ENCODE results near the gene SLC2A6. TPM values are rescaled to one million over a fixed set of nuclear protein-coding genes. Genes with fewer than 3 reads are reported as not detected.

Gene SLC2A6
- total and polyA plus RNA-seq, 4 experiments from 2014 or later = 0.41 to 2.5 (median 1.4) TPM

DNA sequence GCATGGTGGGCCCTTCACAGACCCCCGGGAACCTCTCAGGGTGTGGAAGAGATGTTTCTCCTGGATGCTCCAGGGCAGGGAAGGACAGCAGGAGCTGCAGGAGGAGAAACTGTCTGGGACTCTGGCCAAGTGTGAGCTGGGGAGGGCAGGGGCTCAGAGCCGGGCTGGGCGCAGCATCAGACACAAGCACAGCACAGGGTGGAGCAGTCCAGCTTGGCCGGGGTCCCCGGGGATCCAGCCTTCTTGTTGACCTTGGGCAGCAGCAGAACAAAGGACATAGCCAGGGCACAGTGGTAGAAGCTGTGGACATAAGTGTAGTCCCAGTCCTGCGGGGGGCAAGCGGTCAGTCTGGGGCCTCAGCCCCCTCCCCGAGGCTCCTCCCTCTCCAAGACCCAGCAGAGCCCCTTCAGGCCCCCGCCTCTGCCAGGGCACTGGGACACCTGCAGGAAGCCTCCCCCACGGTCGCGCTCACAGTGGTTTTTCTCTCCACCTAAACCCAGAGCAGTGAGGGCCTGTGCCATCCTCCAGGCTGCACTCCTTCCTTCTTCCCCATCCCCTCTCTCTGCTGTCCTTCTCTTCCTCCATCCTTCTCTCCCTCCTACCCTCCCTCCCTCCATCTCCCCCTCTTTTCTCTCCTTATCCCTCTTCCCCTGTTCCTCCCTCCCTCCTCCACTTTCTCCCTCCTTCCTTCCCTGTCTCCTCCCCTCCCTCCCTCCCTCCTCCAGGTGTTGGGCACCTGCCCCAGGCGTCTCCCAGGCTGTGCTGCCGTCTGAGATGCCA lies 35.8 kb upstream of the SLC2A6 start:
- POLR2A ChIA-PET (ENCODE audit: partially characterized antibody) = no interaction called here
- H3K27me3 Mint-ChIP-seq = peaks cover 2% of the 10 kb centered on the region in 2 donors

DNA sequence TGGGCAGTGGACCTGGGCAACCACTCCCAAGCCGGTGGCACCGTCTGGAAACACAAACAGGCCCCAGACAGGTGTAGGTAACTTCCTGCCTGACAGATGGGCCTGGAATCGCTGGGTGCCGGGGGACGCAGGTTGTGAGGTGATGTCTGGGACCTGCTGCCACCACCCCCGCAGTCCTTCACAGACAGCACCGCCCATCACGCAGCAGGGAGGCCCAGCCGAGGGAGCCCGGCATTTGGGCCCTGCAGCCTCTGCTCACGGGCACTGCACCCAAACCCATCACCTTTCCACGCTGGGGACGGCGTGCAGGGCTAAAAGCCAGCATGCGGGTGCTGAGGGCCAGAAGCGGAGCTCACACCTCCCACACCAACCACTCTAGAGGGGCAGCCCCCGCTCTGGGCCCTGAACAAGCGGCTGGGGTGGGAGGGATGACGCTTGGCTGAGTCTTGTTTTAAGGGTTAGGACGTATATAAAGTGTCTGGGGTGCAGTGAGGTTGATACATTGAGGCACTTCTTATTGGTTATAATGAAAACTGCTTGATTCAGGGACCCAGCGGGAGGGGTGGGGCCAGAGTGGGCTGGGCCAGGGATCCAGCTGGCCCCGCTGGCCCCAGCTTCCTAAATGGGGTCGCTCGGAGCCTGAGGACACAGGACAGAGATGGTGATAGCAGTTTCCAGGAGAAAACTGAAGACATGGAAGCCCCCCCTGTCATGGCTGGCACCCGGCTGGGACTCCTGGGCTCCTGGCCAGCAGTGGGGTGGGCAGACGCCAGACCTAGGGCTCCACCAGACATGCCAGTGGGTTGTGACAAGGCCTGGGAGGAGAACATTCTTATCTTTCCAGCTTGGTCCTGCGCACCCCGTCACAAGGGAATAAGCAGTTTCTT lies 34.6 kb upstream of the SLC2A6 start:
- H3K36me3 ChIP-seq (ENCODE audit: insufficient read depth, low read length) = no peaks in the 10 kb centered on the region
- POLR2A ChIA-PET (ENCODE audit: partially characterized antibody) = no interaction called here
- peaks cover 5 to 13% (median 7%) of the 10 kb centered on the region in 4 donors for H3K4me1 Mint-ChIP-seq
- no peaks in the 10 kb centered on the region for H3K27me3 ChIP-seq (ENCODE audit: insufficient read depth, low read length)
- H3K27me3 Mint-ChIP-seq = peaks cover under 1 to 2% of the 10 kb centered on the region in 2 donors
- peaks cover 17% of the 10 kb centered on the region for H3K4me1 ChIP-seq (ENCODE audit: insufficient read depth, low read length)
- no peak overlapping the region for H3K27ac ChIP-seq (ENCODE audit: low read depth, low read length)
- intact Hi-C loops (cut with micrococcal nuclease) = no loop called here
- H3K9me3 ChIP-seq (ENCODE audit: control insufficient read depth in 1 of 2, low read length in 2 of 2) = no peaks in the 10 kb centered on the region
- no peaks in the 10 kb centered on the region for H3K9me3 Mint-ChIP-seq
- H3K27ac Mint-ChIP-seq = no peak overlapping the region
- no peak overlapping the region for H3K4me3 ChIP-seq (ENCODE audit: low read length in 2 of 2)
- no peaks in the 10 kb centered on the region for H3K36me3 Mint-ChIP-seq
- CTCF ChIA-PET (ENCODE audit: partially characterized antibody) = no interaction called here
- no peak for DNase-seq
- no peak overlapping the region for H3K4me3 Mint-ChIP-seq

More for the DNA sequence above, 35.8 kb upstream of the SLC2A6 start:
- Mint-ChIP-seq H3K27ac (no peak overlapping the region), H3K4me1 (peaks cover under 1 to 2% (median 1%) of the 10 kb centered on the region in 4 donors), H3K9me3 (no peaks in the 10 kb centered on the region), H3K36me3 (no peaks in the 10 kb centered on the region), H3K4me3 (no peak overlapping the region)
- H3K4me3 ChIP-seq (ENCODE audit: low read length in 2 of 2) = no peak overlapping the region
- no peaks in the 10 kb centered on the region for H3K9me3 ChIP-seq (ENCODE audit: control insufficient read depth in 1 of 2, low read length in 2 of 2)
- peaks cover 5% of the 10 kb centered on the region for H3K4me1 ChIP-seq (ENCODE audit: insufficient read depth, low read length)
- no peaks in the 10 kb centered on the region for H3K36me3 ChIP-seq (ENCODE audit: insufficient read depth, low read length)
- no peaks in the 10 kb centered on the region for H3K27me3 ChIP-seq (ENCODE audit: insufficient read depth, low read length)
- intact Hi-C loops (cut with micrococcal nuclease) = no loop called here
- CTCF ChIA-PET (ENCODE audit: partially characterized antibody) = no interaction called here
- no peak for DNase-seq
- H3K27ac ChIP-seq (ENCODE audit: low read depth, low read length) = no peak overlapping the region

DNA sequence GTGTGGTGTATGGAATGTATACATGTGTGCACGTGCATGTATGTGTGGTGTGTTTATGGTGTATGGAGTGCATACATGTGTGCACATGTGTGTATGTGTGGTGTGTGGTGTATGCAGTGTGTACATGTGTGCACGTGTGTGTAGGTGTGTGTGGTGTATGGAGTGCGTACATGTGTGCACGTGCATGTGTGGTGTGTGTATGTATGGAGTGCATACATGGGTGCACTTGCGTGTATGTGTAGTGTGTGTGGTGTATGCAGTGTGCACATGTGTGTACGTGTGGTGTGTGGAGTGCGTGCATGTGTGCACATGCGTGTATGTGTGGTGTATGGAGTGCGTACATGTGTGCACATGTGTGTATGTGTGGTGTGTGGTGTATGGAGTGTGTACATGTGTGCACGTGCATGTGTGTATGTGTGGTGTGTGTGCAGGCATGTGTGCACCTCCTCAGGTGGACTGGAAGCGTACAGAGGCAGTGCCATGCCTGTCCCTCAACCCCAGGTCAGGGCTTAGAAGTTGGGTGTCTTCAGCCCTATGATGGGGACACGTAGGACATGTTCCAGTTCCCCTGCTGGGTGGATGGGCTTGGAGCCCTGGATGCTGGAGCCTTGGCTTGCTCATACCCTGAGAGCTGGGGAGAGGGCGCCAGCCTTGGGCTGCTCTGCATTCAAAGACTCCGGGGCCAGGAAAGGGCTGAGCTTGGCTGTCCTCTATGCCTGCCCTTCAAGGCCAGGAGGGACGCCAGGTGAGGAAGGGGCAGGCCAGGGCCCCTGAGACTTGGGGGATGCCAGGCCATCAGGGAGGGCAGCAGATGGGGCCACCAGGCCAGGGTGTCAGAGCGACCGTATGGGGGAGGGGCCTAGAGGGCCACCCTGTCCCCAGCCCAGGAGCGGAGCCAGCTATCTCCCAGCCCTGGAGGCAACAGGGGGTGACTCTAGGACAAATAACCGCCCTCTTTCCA lies 33.6 kb upstream of the SLC2A6 start:
- Mint-ChIP-seq H3K4me3 (no peak overlapping the region), H3K27ac (no peak overlapping the region), H3K4me1 (peaks cover 6 to 13% (median 9%) of the 10 kb centered on the region in 4 donors), H3K9me3 (no peaks in the 10 kb centered on the region), H3K36me3 (no peaks in the 10 kb centered on the region), H3K27me3 (peaks cover 0 to 2% of the 10 kb centered on the region in 2 donors)
- POLR2A ChIA-PET (ENCODE audit: partially characterized antibody) = no interaction called here
- CTCF ChIA-PET (ENCODE audit: partially characterized antibody) = no interaction called here
- intact Hi-C loops (cut with micrococcal nuclease) = no loop called here
- H3K27me3 ChIP-seq (ENCODE audit: insufficient read depth, low read length) = no peaks in the 10 kb centered on the region
- H3K36me3 ChIP-seq (ENCODE audit: insufficient read depth, low read length) = no peaks in the 10 kb centered on the region
- no peaks in the 10 kb centered on the region for H3K9me3 ChIP-seq (ENCODE audit: control insufficient read depth in 1 of 2, low read length in 2 of 2)
- H3K4me3 ChIP-seq (ENCODE audit: low read length in 2 of 2) = no peak overlapping the region
- DNase-seq = no peak
- H3K4me1 ChIP-seq (ENCODE audit: insufficient read depth, low read length) = peaks cover 20% of the 10 kb centered on the region
- no peak overlapping the region for H3K27ac ChIP-seq (ENCODE audit: low read depth, low read length)

DNA sequence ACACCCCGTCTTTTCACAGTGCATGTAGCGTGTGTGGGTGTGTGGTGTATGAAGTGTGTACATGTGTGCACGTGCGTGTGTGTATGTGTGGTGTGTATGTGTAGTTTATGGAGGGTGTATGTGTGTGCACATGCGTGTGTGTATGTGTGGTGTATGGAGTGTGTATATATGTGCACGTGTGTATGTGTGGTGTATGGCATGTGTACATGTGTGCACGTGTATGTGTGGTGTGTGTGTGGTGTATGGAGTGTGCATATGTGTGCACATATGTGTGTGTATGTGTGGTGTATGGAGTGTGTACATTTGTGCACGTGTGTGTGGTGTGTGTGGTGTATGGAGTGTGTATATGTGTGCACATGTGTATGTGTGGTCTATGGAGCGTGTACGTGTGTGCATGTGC lies 32.7 kb upstream of the SLC2A6 start:
- no peak overlapping the region for H3K27ac Mint-ChIP-seq
- DNase-seq = no peak
- CTCF ChIA-PET (ENCODE audit: partially characterized antibody) = no interaction called here
- H3K27me3 Mint-ChIP-seq = peaks cover 2% of the 10 kb centered on the region in 2 donors
- POLR2A ChIA-PET (ENCODE audit: partially characterized antibody) = no interaction called here
- Histone ChIP-seq H3K27me3 (ENCODE audit: insufficient read depth, low read length) (no peaks in the 10 kb centered on the region), H3K4me1 (ENCODE audit: insufficient read depth, low read length) (peaks cover 20% of the 10 kb centered on the region), H3K27ac (ENCODE audit: low read depth, low read length) (no peak overlapping the region), H3K9me3 (ENCODE audit: control insufficient read depth in 1 of 2, low read length in 2 of 2) (no peaks in the 10 kb centered on the region), H3K4me3 (ENCODE audit: low read length in 2 of 2) (no peak overlapping the region), H3K36me3 (ENCODE audit: insufficient read depth, low read length) (no peaks in the 10 kb centered on the region)
- H3K4me3 Mint-ChIP-seq = no peak overlapping the region
- peaks cover 6 to 13% (median 9%) of the 10 kb centered on the region in 4 donors for H3K4me1 Mint-ChIP-seq
- no peaks in the 10 kb centered on the region for H3K36me3 Mint-ChIP-seq
- H3K9me3 Mint-ChIP-seq = no peaks in the 10 kb centered on the region
- intact Hi-C loops (cut with micrococcal nuclease) = no loop called here

DNA sequence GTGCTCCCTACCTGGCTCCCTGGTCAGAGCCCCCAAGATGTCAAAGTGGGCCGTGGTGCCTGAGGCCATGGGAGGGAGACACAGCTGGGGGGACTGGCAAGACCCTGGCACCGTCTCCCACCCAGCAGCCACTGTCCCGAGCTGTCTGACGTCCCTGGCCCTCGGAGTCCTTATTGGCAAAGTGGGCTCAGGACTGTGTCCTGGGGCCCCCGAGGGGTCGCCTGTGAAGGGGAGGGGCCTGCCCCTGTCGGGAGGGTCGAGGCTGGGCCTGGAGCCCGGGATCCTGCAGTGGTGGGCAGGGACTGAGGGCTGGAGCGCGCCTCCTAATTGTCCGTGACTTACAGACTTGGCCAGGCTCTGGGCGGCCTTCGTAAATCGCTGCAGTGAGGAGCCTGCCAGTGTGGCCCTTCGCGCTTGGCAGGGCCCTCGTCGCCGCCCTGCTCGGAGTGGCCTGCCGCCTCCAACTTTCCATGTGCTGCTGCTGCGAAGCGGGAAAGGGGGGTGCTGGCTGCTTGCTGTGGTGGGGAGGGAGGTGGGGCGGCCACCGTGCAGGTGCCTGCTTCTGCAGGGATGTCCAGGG lies 32.1 kb upstream of the SLC2A6 start:
- no peaks in the 10 kb centered on the region for H3K36me3 ChIP-seq (ENCODE audit: insufficient read depth, low read length)
- no peak overlapping the region for H3K27ac ChIP-seq (ENCODE audit: low read depth, low read length)
- POLR2A ChIA-PET (ENCODE audit: partially characterized antibody) = no interaction called here
- H3K9me3 ChIP-seq (ENCODE audit: control insufficient read depth in 1 of 2, low read length in 2 of 2) = no peaks in the 10 kb centered on the region
- H3K27me3 ChIP-seq (ENCODE audit: insufficient read depth, low read length) = no peaks in the 10 kb centered on the region
- Mint-ChIP-seq H3K36me3 (no peaks in the 10 kb centered on the region), H3K4me3 (no peak overlapping the region), H3K27ac (no peak overlapping the region), H3K27me3 (peaks cover 2% of the 10 kb centered on the region in 2 donors), H3K9me3 (no peaks in the 10 kb centered on the region), H3K4me1 (peaks cover 6 to 13% (median 9%) of the 10 kb centered on the region in 4 donors)
- H3K4me1 ChIP-seq (ENCODE audit: insufficient read depth, low read length) = peaks cover 20% of the 10 kb centered on the region
- DNase-seq = no peak
- CTCF ChIA-PET (ENCODE audit: partially characterized antibody) = no interaction called here
- intact Hi-C loops (cut with micrococcal nuclease) = no loop called here
- no peak overlapping the region for H3K4me3 ChIP-seq (ENCODE audit: low read length in 2 of 2)

DNA sequence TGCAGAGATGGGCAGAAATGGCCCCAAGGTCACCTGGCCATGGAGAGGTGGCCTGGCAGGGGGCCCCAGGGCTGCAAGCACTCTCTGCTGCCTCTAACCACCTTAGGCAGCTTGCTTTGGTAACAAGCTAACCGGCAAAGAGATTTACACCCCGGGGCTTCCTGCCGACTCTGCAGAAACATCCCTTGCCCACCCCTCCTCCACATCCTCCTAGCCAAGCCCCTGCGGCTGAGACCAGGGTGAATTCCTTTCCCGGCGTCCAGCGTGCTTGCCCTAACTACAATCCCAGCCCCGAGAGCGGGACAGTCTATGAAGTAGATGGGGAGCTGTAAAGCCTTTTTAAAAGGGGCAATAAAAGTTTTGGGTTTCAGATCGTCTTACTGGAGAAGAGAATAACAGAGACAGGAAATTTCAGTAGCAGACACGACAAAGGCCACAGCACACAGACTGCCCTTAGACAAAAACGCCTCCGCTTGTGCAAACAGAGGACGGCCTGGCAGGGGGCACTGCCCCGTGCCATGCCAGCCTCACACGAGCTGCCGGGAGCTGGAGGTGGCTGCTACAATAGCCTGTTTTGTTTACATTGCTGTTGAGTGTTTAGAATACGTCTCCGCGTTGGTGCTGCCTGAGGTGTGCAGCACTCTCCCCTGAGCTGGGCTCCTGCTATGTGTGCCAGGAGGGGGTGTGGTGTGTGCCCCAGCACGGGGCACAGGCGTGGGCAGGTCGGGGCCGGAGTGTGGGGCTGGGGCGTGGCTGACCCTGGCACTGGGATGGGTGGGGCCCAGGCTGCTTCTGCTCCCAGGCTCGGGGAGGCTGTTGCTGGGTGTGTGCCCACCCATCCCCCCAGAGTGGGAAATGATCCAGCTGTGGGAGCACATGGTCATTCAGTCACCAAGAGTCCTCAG lies 30.5 kb upstream of the SLC2A6 start:
- H3K27ac ChIP-seq (ENCODE audit: low read depth, low read length) = no peak overlapping the region
- peak overlapping the region in 1 of 2 donors; percentile 19 for H3K4me3 ChIP-seq (ENCODE audit: low read length in 2 of 2)
- H3K36me3 ChIP-seq (ENCODE audit: insufficient read depth, low read length) = no peaks in the 10 kb centered on the region
- H3K27me3 Mint-ChIP-seq = peaks cover 0 to 3% of the 10 kb centered on the region in 2 donors
- H3K27ac Mint-ChIP-seq = peak overlapping the region; percentile 39 to 82 (median 74)
- H3K9me3 Mint-ChIP-seq = no peaks in the 10 kb centered on the region
- peak in 4 of 5 donors; percentile 9 to 18 (median 14) for DNase-seq
- no peaks in the 10 kb centered on the region for H3K36me3 Mint-ChIP-seq
- H3K4me3 Mint-ChIP-seq = peak overlapping the region; percentile 77 to 90 (median 82)
- H3K4me1 Mint-ChIP-seq = peaks cover 6 to 13% (median 9%) of the 10 kb centered on the region in 4 donors
- H3K27me3 ChIP-seq (ENCODE audit: insufficient read depth, low read length) = no peaks in the 10 kb centered on the region
- intact Hi-C loops (cut with micrococcal nuclease) = no loop called here
- H3K9me3 ChIP-seq (ENCODE audit: control insufficient read depth in 1 of 2, low read length in 2 of 2) = no peaks in the 10 kb centered on the region
- CTCF ChIA-PET (ENCODE audit: partially characterized antibody) = no interaction called here
- POLR2A ChIA-PET (ENCODE audit: partially characterized antibody) = interaction anchor here (1.2 kb wide), 1 partner anchor 479 kb away, joined by 3 read pairs; the partner anchor contains the start of gene GTF3C5
- peaks cover 20% of the 10 kb centered on the region for H3K4me1 ChIP-seq (ENCODE audit: insufficient read depth, low read length)

All from CD4-positive, alpha-beta memory T cell (primary cell).